Endothelial cell of umbilical vein (primary cell): Measurements from ENCODE around the gene AMPH. TPM values are rescaled to one million over a fixed set of nuclear protein-coding genes. Genes with fewer than 3 reads are reported as not detected.

ENCODE experiments used
- BruUV-seq: library from RNA; stranded (reverse); fragments of 400-500 nt; replicated peaks from 2 replicates; lab custom pipeline; 2021; lab: Mats Ljungman, UMichigan
- CTCF ChIA-PET: fragments of 300-600, 350-600 bp; sonication (Branson Sonifier 250); formaldehyde crosslinking; loops from one replicate; lab custom pipeline; 2021; ENCODE audit warnings: antibody characterized with exemption, inconsistent platforms; lab: Charles Lee
- POLR2A ChIA-PET: fragments of 300-600, 350-600 bp; sonication (Branson Sonifier 250); formaldehyde crosslinking; loops from one replicate; lab custom pipeline; 2021; ENCODE audit warnings: antibody characterized with exemption, inconsistent platforms; lab: Charles Lee
- DNase-seq: peaks from one replicate; pipeline ENCODE4 v3.0.0-alpha.2; 2011; ENCODE audit warnings: low read depth, low spot score
- FAIRE-seq: peaks from 2 replicates; lab custom pipeline; 2011; peaks lifted over from hg19 to GRCh38; lab: Jason Lieb, UNC
- H2AFZ ChIP-seq: 2 replicates; pipeline ENCODE4 v1.6.0; 2012; ENCODE audit warnings: low read depth, low read length, control low read depth, inconsistent platforms
- H3K27ac ChIP-seq: 2 replicates; pipeline ENCODE4 v1.5.1; 2011; ENCODE audit warnings: low read depth, mild to moderate bottlenecking, control low read depth, low read length, moderate library complexity; ENCODE audit not compliant: insufficient read depth
- H3K27me3 ChIP-seq, 2 experiments: 2 replicates each; pipeline versions ENCODE4 v1.6.0 to v1.6.1; 2011; ENCODE audit warnings: low read length in 2 of 2, mixed read lengths in 1 of 2; ENCODE audit not compliant: control insufficient read depth in 2 of 2, insufficient read depth in 2 of 2
- H3K36me3 ChIP-seq, 2 experiments: 2 replicates in 1 of 2; 3 replicates in 1 of 2; pipeline ENCODE4 v1.5.1; 2011; ENCODE audit warnings: low read length in 2 of 2, mild to moderate bottlenecking in 1 of 2, moderate library complexity in 1 of 2; ENCODE audit not compliant: control insufficient read depth in 2 of 2, insufficient read depth in 2 of 2; ENCODE audit errors: extremely low read depth in 1 of 2
- H3K4me1 ChIP-seq: 3 replicates; pipeline ENCODE4 v1.5.1; 2011; ENCODE audit warnings: mild to moderate bottlenecking, low read length; ENCODE audit not compliant: control insufficient read depth, insufficient read depth; ENCODE audit errors: extremely low read depth
- H3K4me2 ChIP-seq: 2 replicates; pipeline ENCODE4 v1.6.1; 2011; ENCODE audit warnings: low read length, control low read depth, mixed read lengths; ENCODE audit not compliant: insufficient read depth
- H3K4me3 ChIP-seq, 3 experiments: fragments of 200-600 bp in 1 of 3; sonication (generic), shearing (Covaris generic) in 1 of 3; replicated peaks in 1 of 3; 2 replicates each; pipeline ENCODE4 v1.5.1; 2011 to 2016; ENCODE audit warnings: control low read depth in 3 of 3, low read length in 3 of 3, mild to moderate bottlenecking in 2 of 3, inconsistent platforms in 1 of 3, low read depth in 1 of 3, moderate library complexity in 1 of 3; ENCODE audit not compliant: insufficient read depth in 1 of 3
- H3K79me2 ChIP-seq: 2 replicates; pipeline ENCODE4 v1.6.0; 2012; ENCODE audit warnings: low read length, inconsistent platforms; ENCODE audit not compliant: control insufficient read depth, insufficient read depth
- H3K9ac ChIP-seq: replicated peaks from 2 replicates; pipeline ENCODE3; 2011; ENCODE audit warnings: low read length, control low read depth; ENCODE audit not compliant: insufficient read depth; ENCODE audit errors: extremely low read depth
- H3K9me1 ChIP-seq: replicated peaks from 3 replicates; pipeline ENCODE4 v1.6.0; 2011; ENCODE audit warnings: mild to moderate bottlenecking, low read length; ENCODE audit not compliant: control insufficient read depth, insufficient read depth; ENCODE audit errors: extremely low read depth
- H3K9me3 ChIP-seq: replicated peaks from 2 replicates; pipeline ENCODE4 v1.5.1; 2012; ENCODE audit warnings: low read length, inconsistent platforms; ENCODE audit not compliant: control insufficient read depth, insufficient read depth
- H4K20me1 ChIP-seq: replicated peaks from 2 replicates; pipeline ENCODE3; 2011; ENCODE audit warnings: mild to moderate bottlenecking, low read length; ENCODE audit not compliant: control insufficient read depth, insufficient read depth; ENCODE audit errors: extremely low read depth
- EZH2 ChIP-seq: IDR thresholded peaks from 2 replicates; pipeline ENCODE4 v1.6.1; 2012; ENCODE audit warnings: borderline replicate concordance, low read depth, mild to moderate bottlenecking, moderate library complexity, low read length, inconsistent platforms; ENCODE audit not compliant: severe bottlenecking
- FOS ChIP-seq: IDR thresholded peaks from 2 replicates; pipeline ENCODE4 v1.6.1; 2011; ENCODE audit warnings: mild to moderate bottlenecking, low read length, moderate library complexity, borderline replicate concordance; ENCODE audit not compliant: insufficient read depth
- GATA2 ChIP-seq: IDR thresholded peaks from 2 replicates; pipeline ENCODE4 v1.7.0; 2011; ENCODE audit warnings: low read depth, mild to moderate bottlenecking, moderate library complexity, mixed read lengths, low read length; ENCODE audit not compliant: insufficient read length, insufficient read depth
- JUN ChIP-seq: IDR thresholded peaks from 2 replicates; pipeline ENCODE4 v1.6.1; 2011; ENCODE audit warnings: borderline replicate concordance, low read depth; ENCODE audit not compliant: insufficient read length, insufficient read depth
- MYC ChIP-seq: IDR thresholded peaks from one replicate; pipeline ENCODE4 v1.6.1; 2011; ENCODE audit warnings: mild to moderate bottlenecking, low read depth, low read length
- POLR2A ChIP-seq: IDR thresholded peaks from 2 replicates; pipeline ENCODE4 v1.6.1; 2012; ENCODE audit warnings: low read depth, mild to moderate bottlenecking, control low read depth, low read length
- POLR2AphosphoS5 ChIP-seq: IDR thresholded peaks from 2 replicates; pipeline ENCODE4 v1.6.1; 2012; ENCODE audit warnings: low read depth, mild to moderate bottlenecking, control low read depth, low read length, moderate library complexity; ENCODE audit not compliant: insufficient read depth
- dilution Hi-C: fragments of 300-500 bp; cut with MboI; formaldehyde crosslinking; loops from one replicate; pipeline ENCODE4 v1.15.0; 2019; ENCODE audit warnings: low sequenced_read_pairs; ENCODE audit not compliant: extremely low pct_ligation_motif_present
- intact Hi-C: fragments of 100-400 bp; cut with micrococcal nuclease; formaldehyde crosslinking; loops from one replicate; pipeline ENCODE4 v1.10.0; 2022
- polyA plus RNA-seq, 4 experiments: library from polyadenylated mRNA; depleted of rRNA in 3 of 4; stranded (reverse) in 3 of 4; unstranded in 1 of 4; fragments of >200 nt; gene quantifications; 2 replicates each; pipeline versions ENCODE4 v1.2.1 to v1.2.3, GENCODE V29; 2011 to 2012; ENCODE audit warnings: missing spikeins in 1 of 4
- total RNA-seq: library from RNA; stranded (reverse); gene quantifications from 2 replicates; pipeline ENCODE4 v1.2.3, GENCODE V29; 2021
- TF ChIP-seq, protein P1 (sequence below), 2 donors: IDR thresholded peaks; 1 replicate in 1 of 2; 2 replicates in 1 of 2; pipeline ENCODE4 v1.5.1; 2011; ENCODE audit warnings: low read length in 2 of 2, mild to moderate bottlenecking in 2 of 2, moderate library complexity in 2 of 2, control low read depth in 1 of 2, inconsistent platforms in 1 of 2, low read depth in 1 of 2; ENCODE audit not compliant: insufficient read depth in 1 of 2; ENCODE audit errors: extremely low read depth in 1 of 2
- TF ChIP-seq, protein P2 (sequence below): IDR thresholded peaks from 2 replicates; pipeline ENCODE4 v1.6.1; 2011; ENCODE audit not compliant: insufficient read depth, insufficient read length

The AMPH gene
- total and polyA plus RNA-seq, 2 donors (not counting 3 experiments of a cell fraction or from before 2014, with no cell fraction given) = 5.2 to 9.2 TPM

DNA sequence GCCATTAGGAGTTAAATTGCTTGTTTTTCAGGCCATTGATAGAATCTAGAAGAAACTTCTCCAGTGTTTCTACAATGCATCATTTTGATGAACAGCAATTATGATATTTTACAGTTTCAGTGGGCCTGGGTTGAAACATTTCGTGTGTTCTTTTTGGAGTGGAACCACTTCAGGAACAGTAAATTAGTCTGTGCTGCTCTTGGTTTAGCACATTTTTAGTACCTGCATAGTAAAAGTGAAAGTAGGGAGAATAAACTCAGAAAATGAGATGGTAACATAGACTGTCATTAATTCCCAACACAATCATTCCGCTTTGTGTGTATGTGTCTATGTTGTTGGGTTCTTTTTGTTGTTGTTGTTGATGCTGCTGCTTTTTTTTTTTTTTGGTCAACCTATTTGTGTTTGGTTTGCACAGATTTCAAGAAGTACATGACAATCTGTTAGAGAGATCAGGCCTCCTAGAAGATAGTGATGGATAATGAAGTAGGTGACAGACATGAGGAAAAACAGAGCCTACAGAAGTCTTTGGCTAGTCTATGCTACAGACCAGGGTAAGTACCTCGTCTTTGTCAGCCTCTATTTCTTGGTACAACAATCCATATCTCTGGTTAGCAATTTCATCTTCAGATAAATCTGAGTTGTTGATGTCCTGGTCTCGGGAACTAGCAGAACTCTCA is 203.8 kb downstream of the AMPH start:
- TF ChIP-seq JUN (no peak), EZH2 (no peak), FOS (no peak), MYC (no peak), POLR2AphosphoS5 (no peak), GATA2 (no peak), POLR2A (no peak)
- TF ChIP-seq, protein P1, sequence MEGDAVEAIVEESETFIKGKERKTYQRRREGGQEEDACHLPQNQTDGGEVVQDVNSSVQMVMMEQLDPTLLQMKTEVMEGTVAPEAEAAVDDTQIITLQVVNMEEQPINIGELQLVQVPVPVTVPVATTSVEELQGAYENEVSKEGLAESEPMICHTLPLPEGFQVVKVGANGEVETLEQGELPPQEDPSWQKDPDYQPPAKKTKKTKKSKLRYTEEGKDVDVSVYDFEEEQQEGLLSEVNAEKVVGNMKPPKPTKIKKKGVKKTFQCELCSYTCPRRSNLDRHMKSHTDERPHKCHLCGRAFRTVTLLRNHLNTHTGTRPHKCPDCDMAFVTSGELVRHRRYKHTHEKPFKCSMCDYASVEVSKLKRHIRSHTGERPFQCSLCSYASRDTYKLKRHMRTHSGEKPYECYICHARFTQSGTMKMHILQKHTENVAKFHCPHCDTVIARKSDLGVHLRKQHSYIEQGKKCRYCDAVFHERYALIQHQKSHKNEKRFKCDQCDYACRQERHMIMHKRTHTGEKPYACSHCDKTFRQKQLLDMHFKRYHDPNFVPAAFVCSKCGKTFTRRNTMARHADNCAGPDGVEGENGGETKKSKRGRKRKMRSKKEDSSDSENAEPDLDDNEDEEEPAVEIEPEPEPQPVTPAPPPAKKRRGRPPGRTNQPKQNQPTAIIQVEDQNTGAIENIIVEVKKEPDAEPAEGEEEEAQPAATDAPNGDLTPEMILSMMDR (IDR thresholded peaks at IDR 0.05; ENCODE audit: extremely low read depth in 1 of 2, insufficient read depth in 1 of 2, low read depth in 1 of 2, low read length in 2 of 2) = no peak
- TF ChIP-seq, protein P2, sequence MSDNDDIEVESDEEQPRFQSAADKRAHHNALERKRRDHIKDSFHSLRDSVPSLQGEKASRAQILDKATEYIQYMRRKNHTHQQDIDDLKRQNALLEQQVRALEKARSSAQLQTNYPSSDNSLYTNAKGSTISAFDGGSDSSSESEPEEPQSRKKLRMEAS = no peak
- no peak for FAIRE-seq
- Histone ChIP-seq H2AFZ (no peak overlapping the region), H3K4me1 (peaks cover 7% of the 10 kb centered on the region), H3K4me3 (no peak overlapping the region), H3K9me1 (no peaks in the 10 kb centered on the region), H3K36me3 (no peaks in the 10 kb centered on the region), H4K20me1 (no peaks in the 10 kb centered on the region), H3K4me2 (no peak overlapping the region), H3K9ac (no peak overlapping the region), H3K27ac (no peak overlapping the region), H3K9me3 (no peaks in the 10 kb centered on the region), H3K79me2 (no peaks in the 10 kb centered on the region), H3K27me3 (no peaks in the 10 kb centered on the region)
- intact Hi-C loops (no loop called here), dilution Hi-C loops (no loop called here)
- ChIA-PET POLR2A (no interaction called here), CTCF (no interaction called here)
- no TSS peak for BruUV-seq
- DNase-seq = no peak
